GM19467 (cell line): ENCODE results near the gene CMTM3.
"Not testable (repeated sequence)": the region's sequence is repeated elsewhere in the genome, so short reads cannot be mapped to it uniquely, and the experiment has no call there.

ENCODE experiments used
- ATAC-seq: cut with Tn5 transposase; IDR thresholded peaks from one replicate; pipeline ENCODE4 v1.9.1; 2021; ENCODE audit warnings: mild to moderate bottlenecking, moderate library complexity; ENCODE audit not compliant: unreplicated experiment

The CMTM3 gene

GRCh38 chr16:66604376-66605176, at the start of gene CMTM3:
Gene CMTM3, plus strand, starts transcription at chr16:66604704. Its CDS starts 102 bp downstream, at chr16:66604806.
- ATAC-seq, result peak; percentile 38

- ATAC-seq, result no peak
Observed at GRCh38 chr16:66560107-66560506, 44.4 kb upstream of the CMTM3 start.

GRCh38 chr16:66561381-66562080, 43.0 kb upstream of the CMTM3 start:
- ATAC-seq, result no peak

- ATAC-seq, result no peak
Observed at GRCh38 chr16:66562409-66562808, 42.1 kb upstream of the CMTM3 start.

GRCh38 chr16:66562986-66563385, 41.5 kb upstream of the CMTM3 start:
- no peak for ATAC-seq

- no peak for ATAC-seq
Observed at GRCh38 chr16:66563574-66564334, 40.8 kb upstream of the CMTM3 start.

GRCh38 chr16:66566051-66566901, 38.2 kb upstream of the CMTM3 start, which contains the start of gene CMTM1:
Gene CMTM1, plus strand, starts transcription at chr16:66566439. Its CDS starts 75 bp downstream, at chr16:66566514.
- ATAC-seq, result no peak

GRCh38 chr16:66567270-66567669, 37.2 kb upstream of the CMTM3 start:
- ATAC-seq, result not testable (repeated sequence)

GRCh38 chr16:66568355-66568754, 36.1 kb upstream of the CMTM3 start:
- no peak for ATAC-seq

GRCh38 chr16:66569131-66569530, 35.4 kb upstream of the CMTM3 start:
- no peak for ATAC-seq

GRCh38 chr16:66569827-66570405, 34.6 kb upstream of the CMTM3 start:
- no peak for ATAC-seq

- no peak for ATAC-seq
Observed at GRCh38 chr16:66572356-66572755, 32.1 kb upstream of the CMTM3 start.

GRCh38 chr16:66574081-66574480, 30.4 kb upstream of the CMTM3 start:
- ATAC-seq, result no peak

GRCh38 chr16:66574531-66574930, 30.0 kb upstream of the CMTM3 start:
- ATAC-seq, result no peak

GRCh38 chr16:66575060-66575459, 29.4 kb upstream of the CMTM3 start:
- no peak for ATAC-seq

GRCh38 chr16:66576296-66576695, 28.2 kb upstream of the CMTM3 start:
- ATAC-seq, result no peak

GRCh38 chr16:66578651-66579531, 25.6 kb upstream of the CMTM3 start, which contains the start of gene CMTM2:
Gene CMTM2, plus strand, starts transcription at chr16:66579463. Its CDS starts 145 bp downstream, at chr16:66579608.
- no peak for ATAC-seq

- ATAC-seq, result no peak
Observed at GRCh38 chr16:66580605-66581209, 23.8 kb upstream of the CMTM3 start.
